IPS DF 6.9 (cell line): ENCODE measurements around the gene TREM2.

Experiments used
- DNase-seq: peaks from one replicate; pipeline ENCODE4 v3.0.0-alpha.2; 2013; ENCODE audit warnings: low read depth, low spot score
- H3K27ac ChIP-seq: one replicate; pipeline ENCODE4 v1.5.1; 2013; ENCODE audit warnings: low read length, control low read depth
- H3K27me3 ChIP-seq: 2 replicates; pipeline ENCODE4 v1.6.1; 2013; ENCODE audit warnings: mild to moderate bottlenecking, low read length; ENCODE audit not compliant: control insufficient read depth, insufficient read depth
- H3K36me3 ChIP-seq: 2 replicates; pipeline ENCODE4 v1.6.1; 2013; ENCODE audit warnings: low read length; ENCODE audit not compliant: control insufficient read depth, insufficient read depth
- H3K4me1 ChIP-seq: 2 replicates; pipeline ENCODE4 v1.6.1; 2013; ENCODE audit warnings: low read length; ENCODE audit not compliant: control insufficient read depth, insufficient read depth
- H3K4me3 ChIP-seq: 2 replicates; pipeline ENCODE4 v1.5.1; 2013; ENCODE audit warnings: mild to moderate bottlenecking, low read length
- H3K9me3 ChIP-seq: 2 replicates; pipeline ENCODE4 v1.6.1; 2013; ENCODE audit warnings: low read length, inconsistent platforms; ENCODE audit not compliant: control insufficient read depth, insufficient read depth
- WGBS: extraction: QIAGEN DNeasy Blood & Tissue Kit; methylation state at CpG from one replicate; pipeline ENCODE4 v1.1.7; 2013; ENCODE audit warnings: mixed read lengths, missing lambda C conversion rate; ENCODE audit not compliant: insufficient read length, insufficient coverage; 5-methylcytosine and 5-hydroxymethylcytosine counted together

Gene TREM2

GRCh38 chr6:41155132-41155805, 7.6 kb downstream of the TREM2 start:
- H3K4me3 ChIP-seq = no peak overlapping the region
- WGBS = no CpG with 5 or more reads among the region's 7 CpGs
- H3K9me3 ChIP-seq = no peaks in the 10 kb centered on the region
- H3K36me3 ChIP-seq = no peaks in the 10 kb centered on the region
- DNase-seq = no peak
- no peak overlapping the region for H3K27ac ChIP-seq
- H3K27me3 ChIP-seq = no peaks in the 10 kb centered on the region
- no peaks in the 10 kb centered on the region; the same call in 1 of the 2 replicates for H3K4me1 ChIP-seq

GRCh38 chr6:41153992-41154625, 8.8 kb downstream of the TREM2 start, which contains the start of gene TREML1:
Gene TREML1, minus strand, starts transcription at chr6:41154347. Its CDS starts 59 bp downstream, at chr6:41154288.
- H3K27ac ChIP-seq = no peak within 1 kb of the TSS
- H3K36me3 ChIP-seq = no peaks in the 10 kb centered on the region
- no peak for DNase-seq
- no CpG with 5 or more reads among the region's 5 CpGs for WGBS
- H3K27me3 ChIP-seq = no peaks in the 10 kb centered on the region
- H3K4me1 ChIP-seq = no peaks in the 10 kb centered on the region; the same call in 1 of the 2 replicates
- H3K4me3 ChIP-seq = no peak within 1 kb of the TSS
- no peaks in the 10 kb centered on the region for H3K9me3 ChIP-seq

- Histone ChIP-seq H3K9me3 (no peaks in the 10 kb centered on the region), H3K27me3 (no peaks in the 10 kb centered on the region), H3K4me1 (no peaks in the 10 kb centered on the region; the same call in 1 of the 2 replicates), H3K4me3 (no peak overlapping the region), H3K27ac (no peak overlapping the region), H3K36me3 (no peaks in the 10 kb centered on the region)
- no peak for DNase-seq
- no CpG with 5 or more reads among the region's 4 CpGs for WGBS
Measured at GRCh38 chr6:41153451-41153850, 9.5 kb downstream of the TREM2 start.

GRCh38 chr6:41150671-41151070, 12.2 kb downstream of the TREM2 start:
- Histone ChIP-seq H3K9me3 (no peaks in the 10 kb centered on the region), H3K4me3 (no peak overlapping the region), H3K27me3 (no peaks in the 10 kb centered on the region), H3K4me1 (no peaks in the 10 kb centered on the region; the same call in 1 of the 2 replicates), H3K27ac (no peak overlapping the region), H3K36me3 (no peaks in the 10 kb centered on the region)
- no CpG with 5 or more reads among the region's 1 CpG for WGBS
- no peak for DNase-seq

- Histone ChIP-seq H3K9me3 (no peaks in the 10 kb centered on the region), H3K27me3 (no peaks in the 10 kb centered on the region), H3K4me1 (no peaks in the 10 kb centered on the region; the same call in 1 of the 2 replicates), H3K27ac (no peak overlapping the region), H3K36me3 (no peaks in the 10 kb centered on the region), H3K4me3 (no peak overlapping the region)
- no peak for DNase-seq
- WGBS = no CpG with 5 or more reads among the region's 1 CpG
Measured at GRCh38 chr6:41147917-41148316, 15.0 kb downstream of the TREM2 start.

GRCh38 chr6:41136911-41137310, 26.0 kb downstream of the TREM2 start:
- Histone ChIP-seq H3K9me3 (no peaks in the 10 kb centered on the region), H3K27me3 (no peaks in the 10 kb centered on the region; the same call in 1 of the 2 replicates), H3K4me3 (no peak overlapping the region), H3K36me3 (no peaks in the 10 kb centered on the region), H3K27ac (no peak overlapping the region), H3K4me1 (no peaks in the 10 kb centered on the region)
- DNase-seq = no peak

GRCh38 chr6:41135062-41135832, 27.7 kb downstream of the TREM2 start:
- no CpG with 5 or more reads among the region's 3 CpGs for WGBS
- H3K27me3 ChIP-seq = no peaks in the 10 kb centered on the region; the same call in 1 of the 2 replicates
- no peaks in the 10 kb centered on the region for H3K4me1 ChIP-seq
- no peaks in the 10 kb centered on the region for H3K9me3 ChIP-seq
- no peak overlapping the region for H3K4me3 ChIP-seq
- no peak for DNase-seq
- H3K27ac ChIP-seq = no peak overlapping the region
- no peaks in the 10 kb centered on the region for H3K36me3 ChIP-seq

GRCh38 chr6:41132254-41132653, 30.7 kb downstream of the TREM2 start:
- H3K9me3 ChIP-seq = no peaks in the 10 kb centered on the region
- H3K4me3 ChIP-seq = no peak overlapping the region
- no peaks in the 10 kb centered on the region for H3K4me1 ChIP-seq
- H3K36me3 ChIP-seq = no peaks in the 10 kb centered on the region
- H3K27me3 ChIP-seq = no peaks in the 10 kb centered on the region
- no peak for DNase-seq
- no CpG with 5 or more reads among the region's 2 CpGs for WGBS
- no peak overlapping the region for H3K27ac ChIP-seq

- no peak for DNase-seq
- Histone ChIP-seq H3K27me3 (no peaks in the 10 kb centered on the region), H3K4me3 (no peak overlapping the region), H3K4me1 (no peaks in the 10 kb centered on the region), H3K9me3 (no peaks in the 10 kb centered on the region), H3K27ac (no peak overlapping the region), H3K36me3 (no peaks in the 10 kb centered on the region)
- no CpG with 5 or more reads among the region's 3 CpGs for WGBS
Measured at GRCh38 chr6:41125282-41125681, 37.6 kb downstream of the TREM2 start.

- no peaks in the 10 kb centered on the region for H3K9me3 ChIP-seq
- H3K36me3 ChIP-seq = no peaks in the 10 kb centered on the region
- no peak overlapping the region for H3K27ac ChIP-seq
- H3K27me3 ChIP-seq = no peaks in the 10 kb centered on the region
- H3K4me1 ChIP-seq = no peaks in the 10 kb centered on the region
- H3K4me3 ChIP-seq = no peak overlapping the region
- no peak for DNase-seq
- WGBS = no CpG with 5 or more reads among the region's 1 CpG
Measured at GRCh38 chr6:41122918-41123317, 40.0 kb downstream of the TREM2 start.
